Stimulated activated naive CD4-positive, alpha-beta T cell (primary cell): ENCODE measurements around the gene CH25H.
A peak's percentile ranks its signal among the peaks of the same experiment; 100 is the strongest.
"Not testable (repeated sequence)": the region's sequence is repeated elsewhere in the genome, so short reads cannot be mapped to it uniquely, and the experiment has no call there.

Experiments
- DNase-seq, 6 experiments: peaks; one replicate each; lab custom pipeline; 2025; lab: John Stamatoyannopoulos, UW

Gene CH25H

GRCh38 chr10:89207181-89207800 lies at the start of gene CH25H:
Gene CH25H, minus strand, starts transcription at chr10:89207317. Its CDS starts 25 bp downstream, at chr10:89207292.
- peak in 3 of 6 experiments; percentile 28 to 65 (median 48) for DNase-seq

GRCh38 chr10:89256340-89256739 lies 49.2 kb upstream of the CH25H start:
- DNase-seq, result no peak

- no peak for DNase-seq
Measured at GRCh38 chr10:89255793-89256192, 48.7 kb upstream of the CH25H start.

DNA sequence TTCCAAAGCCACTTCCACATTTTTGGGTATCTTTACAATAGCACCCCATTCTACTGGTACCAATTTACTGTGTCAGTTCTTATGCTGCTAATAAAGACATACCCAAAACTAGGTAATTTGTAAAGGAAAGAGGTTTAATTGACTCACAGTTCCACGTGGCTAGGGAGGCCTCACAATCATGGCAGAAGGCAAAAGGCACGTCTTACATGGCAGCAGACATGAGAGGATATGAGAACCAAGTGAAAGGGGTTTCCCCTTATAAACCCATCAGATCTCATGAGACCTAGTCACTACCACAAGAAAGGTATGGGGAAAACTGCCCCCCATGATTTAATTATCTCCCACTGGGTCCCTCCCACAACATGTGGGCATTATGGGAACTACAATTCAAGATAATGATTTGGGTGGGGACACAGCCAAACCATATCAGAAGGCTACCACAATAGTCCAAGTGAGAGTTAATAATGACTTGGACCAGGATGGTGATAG lies 48.0 kb upstream of the CH25H start:
- DNase-seq, result not testable (repeated sequence)

DNA sequence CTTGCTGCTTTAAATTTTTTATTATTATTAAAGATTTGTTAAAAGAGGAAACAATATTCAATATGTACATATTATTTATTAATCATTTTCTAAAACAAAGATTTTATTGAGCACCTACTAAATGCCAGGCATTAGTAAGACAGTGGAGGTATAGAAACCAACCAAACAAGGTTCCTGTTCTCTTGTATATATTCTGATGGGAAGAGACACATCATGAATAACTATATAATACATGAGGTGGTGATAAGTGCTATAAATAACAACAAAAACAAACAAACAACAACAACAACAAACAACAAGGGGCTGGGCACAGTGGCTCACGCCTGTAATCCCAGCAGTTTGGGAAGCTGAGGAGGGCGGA lies 45.1 kb upstream of the CH25H start:
- peak in 1 of 6 experiments; percentile 0 for DNase-seq

GRCh38 chr10:89251409-89252224 lies 44.5 kb upstream of the CH25H start, which contains the start of gene LIPA:
Gene LIPA, minus strand, starts transcription at chr10:89251775. Its CDS starts 4,127 bp downstream, at chr10:89247648.
- peak; percentile 86 to 96 (median 93) for DNase-seq

GRCh38 chr10:89250865-89251408 lies 43.8 kb upstream of the CH25H start:
- peak in 2 of 6 experiments; percentile 23 to 39 for DNase-seq

DNA sequence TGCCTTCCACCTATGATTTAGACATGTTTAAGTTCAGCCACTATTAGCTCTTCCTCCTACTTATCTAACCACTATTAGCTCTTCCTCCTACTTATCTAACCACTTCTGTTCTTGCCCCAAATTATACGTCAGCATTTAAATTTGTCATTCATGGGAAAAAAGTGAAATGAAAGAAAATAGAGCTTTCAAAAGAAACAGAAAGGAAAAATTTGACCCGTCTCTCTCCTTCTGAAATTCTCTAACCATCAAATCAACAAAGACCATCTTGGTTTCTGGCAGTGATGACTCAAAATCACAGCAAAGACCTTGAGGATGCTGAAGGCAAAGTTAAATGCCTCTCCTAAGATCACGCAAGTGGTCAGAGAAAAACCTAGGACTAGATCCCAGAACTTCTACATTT lies 41.9 kb upstream of the CH25H start:
- DNase-seq, result no peak

DNA sequence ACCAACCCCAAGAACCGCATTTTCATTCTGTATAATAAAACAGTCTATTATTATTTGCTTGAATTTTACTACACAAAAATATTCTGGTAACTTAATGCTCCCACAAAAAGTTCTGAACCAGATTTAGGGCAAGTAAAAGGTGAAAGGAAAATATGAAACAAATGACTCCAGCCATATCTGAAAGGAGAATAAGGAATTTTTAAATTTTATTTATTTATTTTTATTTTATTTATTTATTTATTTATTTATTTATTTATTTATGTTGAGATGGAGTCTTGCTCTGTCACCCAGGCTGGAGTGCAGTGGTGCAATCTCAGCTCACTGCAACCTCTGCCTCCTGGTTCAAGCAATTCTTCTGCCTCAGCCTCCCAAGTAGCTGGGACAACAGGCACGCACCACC lies 40.5 kb upstream of the CH25H start:
- not testable (repeated sequence) for DNase-seq

- no peak for DNase-seq
Measured at GRCh38 chr10:89245802-89246201, 38.7 kb upstream of the CH25H start.

GRCh38 chr10:89242840-89243568 lies 35.9 kb upstream of the CH25H start:
- DNase-seq, result no peak

DNA sequence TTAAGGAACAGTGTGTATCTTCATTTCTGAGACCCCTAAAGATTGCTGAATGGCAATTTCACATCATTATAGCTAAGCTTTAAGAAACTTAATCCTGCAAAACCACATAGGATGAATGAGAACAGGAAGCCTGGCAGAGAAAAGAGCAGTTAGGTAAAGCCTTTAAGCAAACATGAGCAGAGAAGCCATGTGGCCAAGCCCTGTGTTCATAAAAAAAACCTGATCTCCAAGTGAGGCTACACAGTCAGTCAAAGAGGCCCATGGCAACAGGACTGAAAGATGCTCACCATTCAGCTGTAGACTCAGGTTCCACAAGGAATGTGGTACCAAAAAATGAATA lies 35.2 kb upstream of the CH25H start:
- DNase-seq, result no peak

DNA sequence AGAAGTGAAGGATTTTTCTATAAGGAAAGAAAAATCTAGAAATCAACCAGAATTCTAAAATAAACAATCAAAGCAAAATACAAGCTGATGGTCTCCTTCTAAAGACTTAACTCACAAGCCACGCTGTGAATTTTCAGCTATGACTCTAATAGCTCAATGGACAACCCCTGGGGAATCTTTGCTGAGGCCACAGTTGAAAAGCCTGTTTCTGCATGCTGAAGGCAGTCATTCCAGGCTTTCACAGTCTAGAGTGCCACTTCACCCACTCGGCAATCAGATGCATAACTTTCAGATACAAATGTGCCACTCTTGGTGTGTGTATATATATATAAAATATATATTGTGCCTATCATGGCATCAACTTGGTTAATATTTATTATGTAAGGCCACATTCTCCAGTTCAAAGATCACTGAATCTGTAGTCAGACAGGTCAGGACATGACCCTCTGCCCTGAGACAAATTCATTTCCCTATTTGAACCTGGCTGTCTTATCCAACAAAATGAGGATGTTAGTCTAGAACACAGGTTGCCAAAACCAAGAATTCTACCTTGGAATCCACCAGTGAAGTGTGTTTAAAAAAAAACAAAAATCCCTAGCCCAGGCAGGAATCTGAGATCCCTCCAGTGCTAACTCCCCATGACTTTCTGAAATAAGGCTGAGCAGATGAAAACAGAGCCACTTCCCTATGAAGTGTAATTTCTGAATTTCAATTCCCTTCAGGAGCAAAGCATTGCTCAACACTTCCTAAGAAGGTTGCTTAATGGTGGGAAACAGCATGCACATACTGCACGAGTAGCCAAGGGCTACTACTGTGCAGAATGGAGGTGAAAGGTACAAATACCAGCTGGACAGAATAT lies 34.6 kb upstream of the CH25H start:
- no peak for DNase-seq

DNA sequence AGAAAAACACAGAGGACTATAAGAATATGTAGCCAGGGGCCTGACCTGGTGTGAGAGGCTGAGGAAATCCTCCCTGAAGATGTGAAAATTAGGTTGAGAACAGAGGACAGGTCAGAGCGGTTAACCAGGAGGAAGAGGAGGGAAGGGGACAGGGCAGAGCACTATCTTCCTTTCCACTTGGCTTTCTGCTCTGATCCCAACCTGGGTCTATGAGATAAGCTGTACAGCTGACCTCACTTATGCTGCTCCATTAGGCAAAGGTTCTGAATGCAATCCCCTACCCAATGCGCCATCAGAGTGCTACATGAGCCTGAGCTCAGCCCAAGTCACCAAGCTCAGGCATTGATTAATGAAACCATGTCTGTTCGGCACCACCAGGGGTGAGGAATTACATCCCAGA lies 33.9 kb upstream of the CH25H start:
- no peak for DNase-seq

GRCh38 chr10:89240519-89240918 lies 33.4 kb upstream of the CH25H start:
- no peak for DNase-seq

- DNase-seq, result no peak
Measured at GRCh38 chr10:89238956-89239644, 32.0 kb upstream of the CH25H start.

- no peak for DNase-seq
Measured at GRCh38 chr10:89237849-89238248, 30.7 kb upstream of the CH25H start.

- DNase-seq, result no peak
Measured at GRCh38 chr10:89236226-89236797, 29.2 kb upstream of the CH25H start.

DNA sequence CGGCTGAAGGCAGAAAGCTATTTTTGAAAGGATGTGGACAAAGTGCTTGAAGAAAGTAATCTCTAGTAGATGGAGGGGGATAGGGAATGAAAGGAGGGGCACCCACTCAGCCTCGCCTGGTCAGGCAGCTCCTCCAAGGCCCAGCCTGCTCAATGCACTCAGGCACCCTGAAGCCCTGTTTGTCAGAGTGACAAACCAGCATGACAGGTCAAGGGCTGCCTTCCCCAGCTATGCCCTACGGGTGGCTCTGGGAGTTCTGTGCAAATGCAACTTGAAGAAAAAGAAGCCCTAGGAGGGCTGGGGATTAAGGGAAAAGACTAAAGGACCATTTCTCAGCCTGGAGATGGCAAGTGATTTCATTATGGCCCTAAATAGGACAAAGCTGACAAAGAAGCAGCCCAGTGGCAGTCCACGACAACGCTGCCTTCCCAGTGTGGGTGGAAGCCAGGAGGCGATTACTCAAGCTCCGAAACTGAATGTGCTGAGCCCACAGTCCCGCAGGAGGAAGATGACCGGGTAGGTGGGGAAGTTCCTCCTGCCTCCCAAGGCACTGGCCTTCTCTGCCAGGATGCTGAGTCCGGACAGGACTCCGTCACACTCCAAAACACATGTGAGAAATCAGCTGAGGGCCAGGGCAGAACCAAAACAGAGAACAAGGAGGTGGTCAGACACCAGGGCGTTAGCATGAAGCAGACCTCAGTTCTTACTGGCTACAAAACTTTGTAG lies 28.1 kb upstream of the CH25H start:
- no peak for DNase-seq

DNA sequence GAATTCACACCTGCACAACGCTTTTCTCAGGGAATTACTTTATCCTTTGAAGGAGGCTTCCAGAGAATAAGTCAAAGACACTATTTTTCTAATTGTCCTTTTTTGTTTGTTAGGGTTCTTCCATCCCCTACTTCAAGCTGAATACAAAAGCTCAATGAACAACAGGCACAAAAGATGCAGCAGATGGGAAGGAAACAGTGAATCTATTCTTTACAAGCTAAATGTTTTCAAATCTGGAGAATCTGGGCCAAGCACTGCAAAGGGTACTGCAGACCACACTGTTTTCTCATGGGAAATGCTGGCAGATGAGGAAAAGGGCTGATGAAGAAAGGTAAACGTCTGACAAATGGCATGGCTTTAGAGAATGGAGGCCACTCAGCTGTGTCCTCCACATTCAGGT lies 25.9 kb upstream of the CH25H start:
- DNase-seq, result no peak
